ENCODE results near the gene OCSTAMP. TPM values are rescaled to one million over a fixed set of nuclear protein-coding genes. Genes with fewer than 3 reads are reported as not detected.
A peak's percentile ranks its signal among the peaks of the same experiment; 100 is the strongest.

Gene OCSTAMP
- total RNA-seq, 1 experiment from 2014 or later = not detected

GRCh38 chr20:46530640-46531039 is 19.8 kb downstream of the OCSTAMP start:
- Mint-ChIP-seq H3K9me3 (ENCODE audit: unreplicated experiment) (no peaks in the 10 kb centered on the region), H3K27me3 (ENCODE audit: insufficient read depth, unreplicated experiment) (peaks cover 10% of the 10 kb centered on the region), H3K36me3 (ENCODE audit: insufficient read depth, unreplicated experiment) (no peaks in the 10 kb centered on the region), H3K27ac (ENCODE audit: unreplicated experiment) (no peak overlapping the region), H3K4me3 (ENCODE audit: unreplicated experiment) (no peak overlapping the region), H3K4me1 (ENCODE audit: low read depth, unreplicated experiment) (no peaks in the 10 kb centered on the region)
- Histone ChIP-seq H3K36me3 (ENCODE audit: control insufficient read depth, insufficient read depth, low read length) (no peaks in the 10 kb centered on the region), H3K4me3 (ENCODE audit: low read depth, low read length) (no peak overlapping the region), H3K4me1 (no peaks in the 10 kb centered on the region), H3K27me3 (replicated peaks; ENCODE audit: control insufficient read depth, insufficient read depth, low read length) (no peaks in the 10 kb centered on the region), H3K9me3 (no peaks in the 10 kb centered on the region)
- ChIA-PET POLR2A (no interaction called here), CTCF (no interaction called here)
- BruUV-seq (replicated peaks) = no TSS peak
- TF ChIP-seq, protein P1, sequence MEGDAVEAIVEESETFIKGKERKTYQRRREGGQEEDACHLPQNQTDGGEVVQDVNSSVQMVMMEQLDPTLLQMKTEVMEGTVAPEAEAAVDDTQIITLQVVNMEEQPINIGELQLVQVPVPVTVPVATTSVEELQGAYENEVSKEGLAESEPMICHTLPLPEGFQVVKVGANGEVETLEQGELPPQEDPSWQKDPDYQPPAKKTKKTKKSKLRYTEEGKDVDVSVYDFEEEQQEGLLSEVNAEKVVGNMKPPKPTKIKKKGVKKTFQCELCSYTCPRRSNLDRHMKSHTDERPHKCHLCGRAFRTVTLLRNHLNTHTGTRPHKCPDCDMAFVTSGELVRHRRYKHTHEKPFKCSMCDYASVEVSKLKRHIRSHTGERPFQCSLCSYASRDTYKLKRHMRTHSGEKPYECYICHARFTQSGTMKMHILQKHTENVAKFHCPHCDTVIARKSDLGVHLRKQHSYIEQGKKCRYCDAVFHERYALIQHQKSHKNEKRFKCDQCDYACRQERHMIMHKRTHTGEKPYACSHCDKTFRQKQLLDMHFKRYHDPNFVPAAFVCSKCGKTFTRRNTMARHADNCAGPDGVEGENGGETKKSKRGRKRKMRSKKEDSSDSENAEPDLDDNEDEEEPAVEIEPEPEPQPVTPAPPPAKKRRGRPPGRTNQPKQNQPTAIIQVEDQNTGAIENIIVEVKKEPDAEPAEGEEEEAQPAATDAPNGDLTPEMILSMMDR (IDR thresholded peaks at IDR 0.05; ENCODE audit: insufficient read depth in 1 of 2, low read depth in 1 of 2, low read length in 1 of 2, severe bottlenecking in 1 of 2, unreplicated experiment in 1 of 2) = no peak
- intact Hi-C loops (cut with micrococcal nuclease; ENCODE audit: unreplicated experiment) = no loop called here
- no peak for DNase-seq

DNA sequence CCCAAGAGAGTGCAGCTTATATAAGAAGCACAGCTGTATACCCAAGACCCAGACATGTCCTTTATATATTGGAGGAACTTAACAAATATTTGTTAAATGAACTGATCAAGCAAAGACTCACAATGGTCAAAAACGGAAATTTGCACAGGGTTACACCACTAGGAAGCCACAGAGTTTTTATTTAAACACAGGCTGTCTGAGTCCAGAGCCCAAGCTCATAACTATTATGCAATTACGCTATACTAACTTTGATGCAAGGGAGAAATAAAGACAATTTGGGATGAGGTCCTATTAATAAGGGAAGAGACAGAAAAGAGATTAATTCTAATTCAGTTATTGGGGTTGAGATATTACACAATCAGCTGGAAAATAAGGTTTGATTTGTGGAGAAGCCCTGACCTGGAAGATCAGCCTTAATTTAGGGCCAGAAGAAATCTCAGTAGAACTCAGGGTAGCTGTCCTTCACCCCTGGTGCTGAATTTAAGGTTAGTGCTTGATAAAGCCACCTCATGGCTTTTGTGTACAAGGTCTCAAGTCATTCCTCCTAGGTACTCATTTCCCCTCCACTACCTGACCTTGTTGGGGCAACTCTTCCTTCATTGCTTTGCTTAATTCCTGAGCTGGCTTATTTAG is 26.6 kb downstream of the OCSTAMP start:
- H3K4me1 Mint-ChIP-seq (ENCODE audit: low read depth, unreplicated experiment) = no peaks in the 10 kb centered on the region
- intact Hi-C loops (cut with micrococcal nuclease; ENCODE audit: unreplicated experiment) = no loop called here
- no peaks in the 10 kb centered on the region for H3K4me1 ChIP-seq
- no peak overlapping the region for H3K4me3 Mint-ChIP-seq (ENCODE audit: unreplicated experiment)
- no peaks in the 10 kb centered on the region for H3K9me3 Mint-ChIP-seq (ENCODE audit: unreplicated experiment)
- POLR2A ChIA-PET = no interaction called here
- peak in 1 of 2 experiments; percentile 59 for DNase-seq
- TF ChIP-seq, protein P1 (IDR thresholded peaks at IDR 0.05; ENCODE audit: insufficient read depth in 1 of 2, low read depth in 1 of 2, low read length in 1 of 2, severe bottlenecking in 1 of 2, unreplicated experiment in 1 of 2) = no peak
- BruUV-seq (replicated peaks) = no TSS peak
- no peak overlapping the region for H3K27ac Mint-ChIP-seq (ENCODE audit: unreplicated experiment)
- no peaks in the 10 kb centered on the region for H3K36me3 ChIP-seq (ENCODE audit: control insufficient read depth, insufficient read depth, low read length)
- CTCF ChIA-PET = interaction anchor here (1.3 kb wide), 1 partner anchor 156 kb away, joined by 4 read pairs; no protein-coding TSS in a partner anchor
- no peaks in the 10 kb centered on the region for H3K27me3 ChIP-seq (replicated peaks; ENCODE audit: control insufficient read depth, insufficient read depth, low read length)
- H3K27me3 Mint-ChIP-seq (ENCODE audit: insufficient read depth, unreplicated experiment) = peaks cover 3% of the 10 kb centered on the region
- H3K4me3 ChIP-seq (ENCODE audit: low read depth, low read length) = no peak overlapping the region
- H3K36me3 Mint-ChIP-seq (ENCODE audit: insufficient read depth, unreplicated experiment) = no peaks in the 10 kb centered on the region
- H3K9me3 ChIP-seq = no peaks in the 10 kb centered on the region

GRCh38 chr20:46523108-46523507 is 27.3 kb downstream of the OCSTAMP start:
- no TSS peak for BruUV-seq (replicated peaks)
- TF ChIP-seq, protein P1 (IDR thresholded peaks at IDR 0.05; ENCODE audit: insufficient read depth in 1 of 2, low read depth in 1 of 2, low read length in 1 of 2, severe bottlenecking in 1 of 2, unreplicated experiment in 1 of 2) = no peak
- intact Hi-C loops (cut with micrococcal nuclease; ENCODE audit: unreplicated experiment) = no loop called here
- Histone ChIP-seq H3K4me3 (ENCODE audit: low read depth, low read length) (no peak overlapping the region), H3K4me1 (no peaks in the 10 kb centered on the region), H3K27me3 (replicated peaks; ENCODE audit: control insufficient read depth, insufficient read depth, low read length) (no peaks in the 10 kb centered on the region), H3K36me3 (ENCODE audit: control insufficient read depth, insufficient read depth, low read length) (no peaks in the 10 kb centered on the region), H3K9me3 (no peaks in the 10 kb centered on the region)
- H3K9me3 Mint-ChIP-seq (ENCODE audit: unreplicated experiment) = no peaks in the 10 kb centered on the region
- H3K4me1 Mint-ChIP-seq (ENCODE audit: low read depth, unreplicated experiment) = no peaks in the 10 kb centered on the region
- no peak overlapping the region for H3K4me3 Mint-ChIP-seq (ENCODE audit: unreplicated experiment)
- peaks cover 3% of the 10 kb centered on the region for H3K27me3 Mint-ChIP-seq (ENCODE audit: insufficient read depth, unreplicated experiment)
- ChIA-PET POLR2A (no interaction called here), CTCF (interaction anchor here (1.0 to 1.3 kb wide), 3 partner anchors 9 to 157 kb away, joined by 3 to 4 read pairs (median 3); no protein-coding TSS in a partner anchor)
- H3K27ac Mint-ChIP-seq (ENCODE audit: unreplicated experiment) = no peak overlapping the region
- no peaks in the 10 kb centered on the region for H3K36me3 Mint-ChIP-seq (ENCODE audit: insufficient read depth, unreplicated experiment)
- no peak for DNase-seq

All from Caco-2 (cell line).